Hepatocyte (in vitro differentiated cells): ENCODE results near the gene CPSF4. TPM values are rescaled to one million over a fixed set of nuclear protein-coding genes. Genes with fewer than 3 reads are reported as not detected.

Experiments
- DNase-seq: peaks from one replicate; pipeline ENCODE4 v3.0.0-alpha.2; 2016; ENCODE audit warnings: low spot score
- H2AFZ ChIP-seq: fragments of 200-600 bp; sonication (generic); 2 replicates; pipeline ENCODE4 v1.6.0; 2016; ENCODE audit warnings: antibody characterized with exemption, mild to moderate bottlenecking
- H3K27ac ChIP-seq: fragments of 200-600 bp; sonication (generic); 2 replicates; pipeline ENCODE4 v1.5.1; 2016; ENCODE audit warnings: mild to moderate bottlenecking
- H3K27me3 ChIP-seq: fragments of 200-600 bp; sonication (generic); 2 replicates; pipeline ENCODE4 v1.6.1; 2016
- H3K36me3 ChIP-seq: fragments of 200-600 bp; sonication (generic); replicated peaks from 2 replicates; pipeline ENCODE4 v1.5.1; 2016; ENCODE audit warnings: low read depth; ENCODE audit not compliant: insufficient read depth
- H3K4me1 ChIP-seq: fragments of 200-600 bp; sonication (generic); 2 replicates; pipeline ENCODE4 v1.5.1; 2016; ENCODE audit warnings: mild to moderate bottlenecking, moderate library complexity; ENCODE audit not compliant: insufficient read depth
- H3K4me2 ChIP-seq: fragments of 200-600 bp; sonication (generic); 2 replicates; pipeline ENCODE4 v1.6.0; 2016
- H3K4me3 ChIP-seq: fragments of 200-600 bp; sonication (generic); 2 replicates; pipeline ENCODE4 v1.5.1; 2016; ENCODE audit warnings: mild to moderate bottlenecking
- H3K79me2 ChIP-seq: fragments of 200-600 bp; sonication (generic); 2 replicates; pipeline ENCODE4 v1.6.0; 2017; ENCODE audit warnings: mild to moderate bottlenecking
- H3K9me2 ChIP-seq: fragments of 200-600 bp; sonication (generic); replicated peaks from 2 replicates; pipeline ENCODE4 v1.6.0; 2017; ENCODE audit warnings: mild to moderate bottlenecking; ENCODE audit not compliant: insufficient read depth
- H3K9me3 ChIP-seq: fragments of 200-600 bp; sonication (generic); 2 replicates; pipeline ENCODE4 v1.5.1; 2016; ENCODE audit warnings: low read depth, mild to moderate bottlenecking
- H4K20me1 ChIP-seq: fragments of 200-600 bp; sonication (generic); 2 replicates; pipeline ENCODE4 v1.6.0; 2016; ENCODE audit warnings: mild to moderate bottlenecking; ENCODE audit not compliant: insufficient read depth, poor library complexity, severe bottlenecking
- CTCF ChIP-seq: fragments of 200-600 bp; sonication (generic); IDR thresholded peaks from 2 replicates; pipeline ENCODE4 v1.5.1; 2016; ENCODE audit warnings: antibody characterized with exemption, mild to moderate bottlenecking; ENCODE audit not compliant: poor library complexity
- EZH2 ChIP-seq: fragments of 200-600 bp; sonication (generic); IDR thresholded peaks from 2 replicates; pipeline ENCODE4 v1.6.1; 2016; ENCODE audit warnings: antibody characterized with exemption, mild to moderate bottlenecking, borderline replicate concordance
- EZH2phosphoT487 ChIP-seq: fragments of 200-600 bp; sonication (generic); IDR thresholded peaks from one replicate; pipeline ENCODE4 v1.6.1; 2018; ENCODE audit warnings: antibody characterized with exemption, mild to moderate bottlenecking, low read depth, moderate library complexity; ENCODE audit not compliant: unreplicated experiment, severe bottlenecking
- WGBS: methylation state at CpG from one replicate; pipeline ENCODE4 v1.1.6; 2016; ENCODE audit warnings: low lambda C conversion rate; ENCODE audit errors: missing lambda C conversion rate; 5-methylcytosine and 5-hydroxymethylcytosine counted together
- polyA plus RNA-seq: library from polyadenylated mRNA; unstranded; fragments of >200 nt; fragmentation: Nextera tagmentation; extraction: Ambion mirVana; gene quantifications from 2 replicates; pipeline ENCODE4 v1.2.1, GENCODE V29; 2016
- total RNA-seq: library from RNA; depleted of rRNA; stranded (reverse); fragments of >200 nt; gene quantifications from 2 replicates; pipeline ENCODE4 v1.2.3, GENCODE V29; 2014

Gene CPSF4
- total and polyA plus RNA-seq, 2 experiments from 2014 or later, result 35.1 to 37.6 TPM

GRCh38 chr7:99392046-99392445, 46.7 kb upstream of the CPSF4 start:
- no peaks in the 10 kb centered on the region for H3K36me3 ChIP-seq
- TF ChIP-seq EZH2phosphoT487, result no peak
- TF ChIP-seq EZH2, result no peak
- TF ChIP-seq CTCF, result no peak
- DNase-seq, result no peak
- H3K27me3 ChIP-seq, result no peaks in the 10 kb centered on the region
- 85% methylated on average over 8 of the region's 8 CpGs for WGBS
- H4K20me1 ChIP-seq, result no peaks in the 10 kb centered on the region
- no peaks in the 10 kb centered on the region for H3K9me3 ChIP-seq
- no peak overlapping the region for H2AFZ ChIP-seq
- no peaks in the 10 kb centered on the region for H3K79me2 ChIP-seq
- no peak overlapping the region for H3K27ac ChIP-seq
- H3K4me1 ChIP-seq, result peaks cover 14% of the 10 kb centered on the region
- H3K4me2 ChIP-seq, result peak overlapping the region; percentile 90
- H3K4me3 ChIP-seq, result no peak overlapping the region
- H3K9me2 ChIP-seq, result no peaks in the 10 kb centered on the region

GRCh38 chr7:99392659-99393354, 45.9 kb upstream of the CPSF4 start:
- Histone ChIP-seq H3K79me2 (no peaks in the 10 kb centered on the region), H3K36me3 (no peaks in the 10 kb centered on the region), H2AFZ (peak overlapping the region; percentile 77), H3K27me3 (no peaks in the 10 kb centered on the region), H3K4me3 (peak overlapping the region; percentile 75), H4K20me1 (no peaks in the 10 kb centered on the region), H3K9me2 (no peaks in the 10 kb centered on the region), H3K4me2 (peak overlapping the region; percentile 90), H3K27ac (peak overlapping the region; percentile 65), H3K9me3 (no peaks in the 10 kb centered on the region), H3K4me1 (peaks cover 14% of the 10 kb centered on the region)
- DNase-seq, result peak; percentile 89
- WGBS, result 5% methylated on average over 64 of the region's 68 CpGs
- TF ChIP-seq EZH2phosphoT487 (no peak), EZH2 (no peak), CTCF (no peak)

GRCh38 chr7:99393355-99394187, 45.2 kb upstream of the CPSF4 start:
- DNase-seq, result peak; percentile 62

More at GRCh38 chr7:99393355-99394187, 45.2 kb upstream of the CPSF4 start:
- no peaks in the 10 kb centered on the region for H3K9me3 ChIP-seq
- H3K4me1 ChIP-seq, result peaks cover 14% of the 10 kb centered on the region
- H3K27ac ChIP-seq, result peak overlapping the region; percentile 65
- H3K9me2 ChIP-seq, result no peaks in the 10 kb centered on the region
- H2AFZ ChIP-seq, result peak overlapping the region; percentile 77
- H3K4me2 ChIP-seq, result peak overlapping the region; percentile 90
- H3K36me3 ChIP-seq, result no peaks in the 10 kb centered on the region
- no peaks in the 10 kb centered on the region for H3K79me2 ChIP-seq
- no peaks in the 10 kb centered on the region for H3K27me3 ChIP-seq
- WGBS, result 43% methylated on average over 25 of the region's 30 CpGs
- TF ChIP-seq CTCF, result no peak
- TF ChIP-seq EZH2, result no peak
- TF ChIP-seq EZH2phosphoT487, result no peak
- peak overlapping the region; percentile 75 for H3K4me3 ChIP-seq
- no peaks in the 10 kb centered on the region for H4K20me1 ChIP-seq
